ENCODE data around the gene STPG1.

DNA sequence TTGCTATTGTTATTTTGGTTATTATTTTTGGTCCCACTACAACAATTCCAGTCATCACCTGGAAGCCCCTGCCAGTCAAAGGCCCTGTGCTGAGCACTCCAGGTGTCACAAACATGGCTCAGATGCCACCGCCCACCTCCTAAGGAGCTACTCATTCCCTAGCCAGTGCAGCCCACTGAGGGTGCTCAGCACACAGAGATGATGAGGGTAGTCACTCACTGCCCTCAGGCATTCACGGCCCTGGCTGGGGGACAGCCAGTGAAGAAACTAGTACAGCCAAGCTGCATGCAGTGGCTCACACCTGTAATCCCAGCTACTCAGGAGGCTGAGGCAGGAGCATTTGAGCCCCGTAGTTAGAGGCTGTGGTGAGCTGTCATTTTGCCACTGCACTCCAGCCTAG is 44.3 kb upstream of the STPG1 start:
- TF ChIP-seq, protein P1, sequence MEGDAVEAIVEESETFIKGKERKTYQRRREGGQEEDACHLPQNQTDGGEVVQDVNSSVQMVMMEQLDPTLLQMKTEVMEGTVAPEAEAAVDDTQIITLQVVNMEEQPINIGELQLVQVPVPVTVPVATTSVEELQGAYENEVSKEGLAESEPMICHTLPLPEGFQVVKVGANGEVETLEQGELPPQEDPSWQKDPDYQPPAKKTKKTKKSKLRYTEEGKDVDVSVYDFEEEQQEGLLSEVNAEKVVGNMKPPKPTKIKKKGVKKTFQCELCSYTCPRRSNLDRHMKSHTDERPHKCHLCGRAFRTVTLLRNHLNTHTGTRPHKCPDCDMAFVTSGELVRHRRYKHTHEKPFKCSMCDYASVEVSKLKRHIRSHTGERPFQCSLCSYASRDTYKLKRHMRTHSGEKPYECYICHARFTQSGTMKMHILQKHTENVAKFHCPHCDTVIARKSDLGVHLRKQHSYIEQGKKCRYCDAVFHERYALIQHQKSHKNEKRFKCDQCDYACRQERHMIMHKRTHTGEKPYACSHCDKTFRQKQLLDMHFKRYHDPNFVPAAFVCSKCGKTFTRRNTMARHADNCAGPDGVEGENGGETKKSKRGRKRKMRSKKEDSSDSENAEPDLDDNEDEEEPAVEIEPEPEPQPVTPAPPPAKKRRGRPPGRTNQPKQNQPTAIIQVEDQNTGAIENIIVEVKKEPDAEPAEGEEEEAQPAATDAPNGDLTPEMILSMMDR (IDR thresholded peaks at IDR 0.05; ENCODE audit: extremely low read depth in 1 of 2, insufficient read depth in 1 of 2, low read depth in 1 of 2, low read length in 2 of 2): no peak
- TF ChIP-seq POLR2AphosphoS5 (IDR thresholded peaks at IDR 0.05; ENCODE audit: insufficient read depth, low read depth, low read length) (no peak), JUN (IDR thresholded peaks at IDR 0.05; ENCODE audit: borderline replicate concordance, insufficient read depth, insufficient read length, low read depth) (no peak)
- TF ChIP-seq, protein P2, sequence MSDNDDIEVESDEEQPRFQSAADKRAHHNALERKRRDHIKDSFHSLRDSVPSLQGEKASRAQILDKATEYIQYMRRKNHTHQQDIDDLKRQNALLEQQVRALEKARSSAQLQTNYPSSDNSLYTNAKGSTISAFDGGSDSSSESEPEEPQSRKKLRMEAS (IDR thresholded peaks at IDR 0.05; ENCODE audit: insufficient read depth, insufficient read length): no peak

Measured in endothelial cell of umbilical vein (primary cell).